HCEC 1CT (cell line): ENCODE results near the gene SASH3.

Experiments used
- DNase-seq: peaks from one replicate; pipeline ENCODE4 v3.0.0-alpha.2; 2017

The SASH3 gene

DNA sequence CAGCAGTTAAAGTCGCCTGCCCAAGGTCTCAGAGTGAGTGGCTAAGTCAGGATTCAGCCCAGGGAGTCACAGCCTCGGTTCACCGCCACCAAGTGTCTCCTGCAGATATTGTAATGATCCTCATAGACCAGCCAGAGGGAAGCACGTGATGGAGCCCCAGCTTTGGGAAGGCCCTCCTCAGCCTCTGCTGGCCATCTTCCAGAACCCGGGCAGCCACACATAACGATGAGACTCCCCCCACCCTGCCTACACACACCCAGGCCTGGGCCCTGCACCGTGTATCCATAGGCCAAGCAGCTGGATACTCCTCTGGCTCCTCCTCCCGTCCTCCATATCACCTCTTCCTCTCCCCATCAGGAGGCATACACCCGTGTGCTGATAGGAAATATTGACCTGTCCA is 19.6 kb upstream of the SASH3 start:
- no peak for DNase-seq

DNA sequence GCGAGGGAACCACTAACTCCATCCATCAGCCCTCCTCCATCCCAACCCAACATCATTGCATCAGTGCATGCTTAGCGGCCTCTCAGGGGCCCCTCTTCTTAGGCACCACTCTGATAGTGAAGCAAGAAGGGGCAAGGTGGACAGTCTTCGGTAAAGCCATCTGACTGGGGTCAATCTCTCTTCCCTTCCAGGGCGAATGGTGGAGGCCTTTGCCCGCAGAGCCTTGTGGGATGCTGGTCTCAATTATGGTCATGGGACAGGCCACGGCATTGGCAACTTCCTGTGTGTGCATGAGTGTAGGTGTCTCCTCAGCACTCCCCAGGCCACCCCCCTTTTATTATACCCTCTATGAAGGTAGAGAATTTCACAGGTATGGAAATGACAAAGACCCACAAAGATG is 18.8 kb upstream of the SASH3 start:
- no peak for DNase-seq

DNA sequence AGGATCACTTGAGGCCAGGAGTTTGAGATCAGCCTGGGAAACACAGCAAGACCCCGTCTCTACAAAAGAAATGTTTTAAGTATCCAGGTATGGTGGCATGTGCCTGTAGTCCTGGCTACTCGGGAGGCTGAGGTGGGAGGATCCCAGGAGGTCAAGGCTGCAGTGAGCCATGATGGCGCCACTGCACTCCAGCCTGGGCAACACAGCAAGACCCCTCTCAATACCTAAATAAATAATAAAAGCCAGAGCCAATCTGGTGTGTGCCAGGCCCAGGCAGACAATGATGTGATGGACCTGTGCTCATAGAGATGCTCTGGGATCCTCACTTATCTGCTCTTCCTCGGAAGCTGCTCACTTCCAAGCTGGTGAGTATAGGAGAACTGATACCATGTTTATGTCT is 18.2 kb upstream of the SASH3 start:
- no peak for DNase-seq

DNA sequence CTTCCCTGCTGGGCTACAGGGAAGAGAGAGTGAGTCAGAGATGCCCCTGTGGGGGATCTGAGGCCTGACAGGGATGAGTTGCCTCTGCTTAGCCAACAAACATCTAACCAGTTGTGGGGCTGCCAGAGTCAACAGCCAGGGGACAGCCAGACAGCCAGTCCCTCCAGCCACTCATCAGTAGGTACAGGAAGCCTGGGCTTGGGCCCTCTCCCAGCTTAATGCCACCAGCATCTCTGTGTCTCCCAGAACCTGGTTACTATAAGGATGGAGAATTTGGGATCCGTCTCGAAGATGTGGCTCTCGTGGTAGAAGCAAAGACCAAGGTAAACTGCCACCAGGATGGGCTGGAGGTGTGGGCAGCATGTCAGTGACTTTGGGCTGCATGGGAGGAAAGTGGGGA is 17.3 kb upstream of the SASH3 start:
- DNase-seq = no peak

DNA sequence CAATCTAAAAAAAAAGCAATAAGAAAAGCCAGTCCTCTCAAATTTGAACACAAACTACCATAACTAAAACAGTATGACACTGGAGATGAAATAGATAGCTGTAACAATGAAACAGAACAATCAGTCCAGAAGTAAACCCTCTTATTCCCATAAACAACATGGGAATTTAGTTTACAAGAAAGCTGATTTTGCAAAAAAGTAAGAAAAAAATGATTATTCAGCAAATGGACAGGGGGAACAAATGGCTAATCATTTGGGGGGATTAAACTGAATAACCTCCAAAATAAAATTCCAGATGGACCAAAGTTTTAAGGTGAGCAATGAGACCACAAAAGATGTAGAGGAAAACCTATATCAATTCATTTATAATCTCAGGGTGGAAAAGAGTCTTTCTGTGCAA is 16.1 kb upstream of the SASH3 start:
- no peak for DNase-seq

DNA sequence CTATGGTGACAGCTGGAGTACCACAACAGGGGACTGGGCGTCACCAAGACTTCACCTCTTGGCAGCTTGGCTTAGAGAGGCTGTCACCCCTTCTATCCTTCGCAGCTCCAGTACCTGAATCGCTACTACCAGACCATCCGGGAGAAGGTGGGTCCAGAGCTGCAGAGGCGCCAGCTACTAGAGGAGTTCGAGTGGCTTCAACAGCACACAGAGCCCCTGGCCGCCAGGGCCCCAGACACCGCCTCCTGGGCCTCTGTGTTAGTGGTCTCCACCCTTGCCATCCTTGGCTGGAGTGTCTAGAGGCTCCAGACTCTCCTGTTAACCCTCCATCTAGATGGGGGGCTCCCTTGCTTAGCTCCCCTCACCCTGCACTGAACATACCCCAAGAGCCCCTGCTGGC is 11.6 kb upstream of the SASH3 start:
- DNase-seq = no peak

DNA sequence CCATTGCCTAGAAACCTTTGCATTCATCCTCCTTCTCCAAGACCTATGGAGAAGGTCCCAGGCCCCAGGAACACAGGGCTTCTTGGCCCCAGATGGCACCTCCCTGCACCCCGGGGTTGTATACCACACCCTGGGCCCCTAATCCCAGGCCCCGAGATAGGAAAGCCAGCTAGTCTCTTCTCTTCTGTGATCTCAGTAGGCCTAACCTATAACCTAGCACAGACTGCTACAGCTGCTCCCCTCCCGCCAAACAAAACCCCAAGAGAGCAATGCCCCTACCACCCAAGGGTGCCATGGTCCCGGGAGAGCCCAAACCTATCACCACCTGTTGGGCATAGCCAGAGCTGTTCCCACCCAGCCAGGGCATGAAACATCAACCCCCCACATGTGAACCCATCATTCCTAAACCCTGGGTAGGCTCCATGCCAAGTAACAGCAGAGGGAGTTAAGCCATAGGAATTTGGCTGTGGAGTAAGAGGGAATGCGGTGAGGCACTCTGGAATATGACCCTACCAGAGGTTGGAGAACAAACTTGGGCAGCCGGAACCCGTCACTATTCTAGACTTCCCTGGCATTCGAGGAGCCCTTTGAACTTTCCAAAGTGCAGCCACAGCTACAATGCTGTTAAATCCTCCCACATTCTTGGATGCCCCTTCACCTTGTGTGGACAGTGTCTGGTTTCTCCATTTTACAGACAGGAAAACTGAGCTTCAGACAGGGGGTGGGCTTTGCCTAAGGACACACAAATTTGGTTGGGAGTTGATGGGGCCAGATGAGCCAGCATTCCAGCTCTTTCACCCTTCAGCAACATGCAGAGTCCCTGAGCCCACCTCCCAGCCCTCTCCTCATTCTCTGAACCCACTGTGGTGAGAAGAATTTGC is 10.9 kb upstream of the SASH3 start:
- DNase-seq = peak; percentile 5

DNA sequence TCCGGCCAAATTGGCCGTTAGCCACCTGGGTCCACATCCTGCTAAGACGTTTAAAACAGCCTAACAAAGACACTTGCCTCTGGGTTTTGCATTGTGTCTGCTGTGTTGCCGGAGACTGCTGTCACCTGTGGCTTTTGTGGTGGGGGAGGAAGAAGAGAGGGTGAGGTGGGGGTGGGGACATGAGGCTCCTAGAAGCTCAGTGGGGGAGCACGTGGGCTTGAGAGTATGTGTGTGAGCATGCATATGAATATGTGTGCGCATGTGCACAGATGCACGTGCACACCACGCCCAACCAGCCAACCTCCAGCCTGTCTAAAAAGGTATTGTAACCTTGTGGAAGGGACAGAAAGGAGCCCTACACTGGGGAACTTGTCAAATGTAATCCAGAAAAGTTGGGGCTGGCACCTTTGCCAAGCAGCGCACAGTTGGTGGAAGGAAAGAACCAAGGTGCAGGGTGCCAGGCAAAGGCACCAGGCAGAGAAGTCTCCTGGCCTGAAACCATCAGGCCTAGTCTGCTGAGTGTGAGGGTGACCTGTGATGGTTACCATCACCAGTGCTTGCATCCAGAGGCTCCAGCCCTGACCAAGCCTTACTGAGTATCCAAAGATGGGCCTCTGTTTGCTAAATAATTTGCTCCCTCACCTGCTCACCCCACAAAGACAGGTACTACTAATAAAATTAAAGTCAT is 10.1 kb upstream of the SASH3 start:
- DNase-seq = no peak

DNA sequence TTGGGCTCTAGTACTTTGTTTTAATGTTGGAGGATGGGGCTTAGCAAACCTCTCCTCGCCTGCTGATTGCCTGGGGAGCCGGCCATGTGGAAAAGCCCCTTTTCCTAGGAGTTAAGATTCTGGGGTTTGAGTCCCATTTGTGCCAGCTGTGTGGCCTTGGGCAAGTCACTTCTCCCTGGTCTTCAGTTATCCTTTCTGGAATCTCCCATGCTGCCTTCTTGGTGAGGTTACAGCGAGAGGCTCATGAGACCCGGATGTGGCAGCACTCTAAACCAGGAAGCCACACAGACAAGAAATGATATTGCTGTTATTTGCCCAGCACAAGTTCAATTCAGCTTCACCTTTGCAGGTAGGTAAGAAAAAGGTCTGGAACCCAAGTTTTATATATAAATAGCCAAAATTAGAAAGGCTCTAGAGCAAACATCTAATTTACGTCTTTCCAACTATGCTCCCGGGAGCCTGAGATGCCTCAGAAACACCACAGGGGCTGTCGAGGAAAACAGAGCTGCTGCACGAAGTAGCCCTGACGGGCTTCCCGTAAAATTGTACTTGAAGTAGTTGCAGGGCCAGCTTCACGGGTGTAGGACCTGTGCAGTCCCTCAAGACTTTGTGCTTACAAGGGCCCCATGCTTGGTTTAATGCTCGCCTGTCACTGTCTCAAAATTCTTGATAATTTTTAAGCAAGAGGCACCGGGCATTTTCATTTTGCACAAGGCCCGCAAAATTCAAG is 8.3 kb upstream of the SASH3 start:
- no peak for DNase-seq

DNA sequence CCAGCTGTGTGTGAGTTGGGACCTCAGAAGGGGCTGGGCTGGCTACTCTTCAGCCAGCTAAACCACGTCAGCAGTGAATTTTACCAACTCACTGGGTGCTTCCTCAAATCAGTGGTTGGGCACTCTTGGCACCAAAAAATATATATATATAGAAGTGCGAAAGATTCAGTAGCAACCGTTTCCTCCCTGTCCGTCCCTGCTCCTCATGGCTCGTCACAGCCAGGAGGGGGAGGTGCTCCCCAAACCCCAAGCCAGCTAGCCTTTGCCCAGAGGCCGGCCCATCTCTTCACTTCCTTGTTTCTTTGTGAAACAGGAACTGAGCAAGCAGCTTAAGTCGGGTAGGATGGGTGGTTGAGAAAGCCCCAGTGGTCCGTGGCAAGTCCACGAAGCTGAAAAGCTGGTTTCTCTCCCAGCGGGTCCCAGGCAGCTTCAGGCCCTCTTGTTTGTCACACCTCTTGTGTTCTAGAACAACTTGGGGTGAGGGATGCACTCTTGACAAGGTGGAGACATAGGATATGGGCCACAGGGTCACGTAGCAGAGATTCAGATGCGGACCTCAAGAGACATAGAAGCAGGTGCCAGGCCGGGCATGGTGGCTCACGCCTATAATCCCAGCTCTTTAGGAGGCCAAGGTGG is 6.8 kb upstream of the SASH3 start:
- no peak for DNase-seq

DNA sequence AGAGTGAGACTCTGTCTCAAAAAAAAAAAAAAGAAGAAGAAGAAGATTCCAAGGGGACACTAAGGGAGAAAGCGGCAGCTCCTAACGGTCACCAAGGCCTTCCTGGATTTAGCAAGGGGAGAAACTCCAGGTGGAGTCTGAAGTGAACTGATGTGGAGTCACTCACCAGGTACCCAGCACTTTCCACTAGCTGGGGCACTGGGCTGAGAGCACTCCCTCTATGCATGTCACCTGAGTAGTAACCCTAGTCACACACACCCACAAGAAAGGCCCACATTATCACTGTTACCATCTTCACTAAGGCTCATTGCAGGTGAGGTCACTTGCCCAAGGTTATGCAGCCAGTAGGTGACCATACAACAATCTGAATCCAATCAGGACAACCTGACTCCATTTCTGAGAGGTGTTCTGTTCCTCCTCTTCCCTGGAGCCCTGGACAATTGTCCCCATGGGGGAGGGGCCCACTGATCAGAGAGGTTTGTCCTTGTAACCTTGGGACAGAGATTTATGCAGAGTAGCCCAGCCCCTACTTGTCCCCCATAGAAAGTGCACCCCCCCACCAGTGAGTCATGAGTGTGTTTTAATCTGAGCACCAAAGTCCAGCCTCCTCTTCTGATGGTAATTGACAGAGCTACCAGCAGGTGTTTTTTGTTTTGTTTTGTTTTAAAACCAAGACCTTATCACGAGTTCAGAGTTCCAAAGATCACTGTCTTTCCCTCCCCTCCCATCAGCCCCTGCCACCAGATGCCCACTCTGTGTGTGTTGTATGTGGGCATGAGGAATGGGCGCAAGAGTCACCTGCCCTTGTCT is 5.9 kb upstream of the SASH3 start:
- no peak for DNase-seq

DNA sequence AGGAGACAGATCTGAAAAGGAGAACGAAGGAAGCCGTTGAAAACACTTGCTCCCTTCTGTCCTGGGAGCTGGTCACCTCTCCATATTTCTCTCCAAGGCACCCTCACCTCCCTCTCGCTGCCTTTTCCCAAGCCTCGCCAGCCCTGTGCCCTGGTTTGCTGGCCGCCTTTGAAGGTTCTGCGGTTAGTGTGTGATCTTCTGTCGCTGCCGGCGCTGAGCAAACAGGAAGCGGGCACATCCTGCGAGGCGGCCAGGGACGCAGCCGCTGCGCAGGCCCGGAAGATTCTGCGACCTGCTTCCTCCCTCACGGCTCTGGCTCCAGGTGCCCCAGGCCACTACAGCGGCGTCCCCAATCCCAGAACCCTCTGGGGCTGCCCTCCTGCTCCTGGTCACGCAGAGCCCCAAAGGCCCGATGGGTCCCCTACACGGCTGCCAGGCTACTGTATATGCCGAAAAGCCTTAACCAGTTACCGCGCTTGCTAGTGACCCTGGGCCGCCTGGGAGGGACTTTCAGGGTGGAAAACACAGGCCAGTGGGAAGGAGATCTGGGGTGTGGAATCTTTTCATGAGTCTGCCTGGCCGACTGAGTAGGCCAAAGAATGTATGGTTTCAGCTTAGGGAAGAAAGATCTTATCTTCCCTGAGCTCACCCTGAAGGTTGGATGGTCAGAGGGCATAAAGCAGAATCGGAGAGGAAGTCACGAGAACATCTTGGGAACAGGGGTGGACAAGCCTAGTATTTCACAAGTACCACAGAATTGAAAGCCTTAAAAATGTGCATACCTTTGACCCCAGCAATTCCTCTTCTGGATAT is 2.3 kb upstream of the SASH3 start:
- DNase-seq = no peak

DNA sequence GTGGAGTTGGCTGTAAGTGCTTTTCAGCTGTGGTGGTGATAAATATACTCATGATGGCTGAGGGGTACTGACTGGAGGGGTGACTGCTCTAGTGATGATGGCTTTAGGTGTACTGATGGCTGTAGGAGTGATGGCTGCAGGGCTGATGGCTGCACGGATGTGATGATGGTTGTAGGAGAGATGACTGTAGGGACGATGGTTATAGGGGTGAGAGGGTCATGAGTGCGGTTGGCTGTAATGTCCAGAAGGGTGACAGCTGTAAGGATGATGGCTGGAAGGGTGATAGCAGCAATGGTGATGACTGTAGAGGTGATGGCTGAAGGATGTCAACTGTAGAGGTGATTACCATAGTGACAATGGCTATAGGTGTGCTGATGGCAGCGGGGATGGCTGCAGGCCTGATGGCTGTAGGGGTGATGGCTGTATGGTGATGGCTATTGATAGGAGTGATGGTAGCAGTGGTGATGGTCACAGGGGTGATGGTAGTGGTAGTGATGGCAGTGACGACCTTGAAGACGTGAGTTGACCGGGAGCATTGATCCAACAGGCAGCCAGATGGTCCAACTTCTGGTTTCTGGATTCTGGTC is 570 bp upstream of the SASH3 start:
- DNase-seq = no peak

DNA sequence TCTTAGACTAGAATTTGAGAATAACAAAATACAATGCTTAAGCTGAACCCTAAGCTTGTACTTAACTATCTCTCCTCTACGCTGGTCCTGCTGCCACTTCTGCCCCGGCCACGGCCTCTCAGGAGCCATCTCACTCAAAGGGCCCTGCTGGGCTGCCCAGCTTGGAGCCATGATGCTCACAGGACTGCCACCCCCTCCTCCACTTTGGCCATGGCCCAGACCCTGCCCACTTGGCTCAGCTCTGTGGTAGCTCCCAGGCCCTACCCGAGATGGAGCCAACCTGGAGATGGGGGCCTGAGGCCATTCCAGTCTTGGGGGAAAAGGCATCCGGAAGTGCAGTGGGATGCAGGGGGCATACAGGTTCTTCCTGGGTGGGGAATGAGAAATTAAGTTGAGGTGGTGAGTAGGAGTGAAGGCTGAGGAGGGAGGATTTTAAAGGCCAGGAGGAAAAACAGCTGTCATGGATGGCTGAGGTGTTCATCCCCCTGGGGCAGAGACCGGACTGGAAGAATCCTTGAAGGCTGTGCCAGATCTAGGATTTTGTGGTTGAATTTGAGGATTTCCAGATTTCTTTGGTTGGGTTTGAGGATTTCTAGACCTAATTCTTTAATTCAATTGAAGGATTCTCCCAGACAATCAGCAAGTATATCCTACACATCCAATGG is 824 bp downstream of the SASH3 start:
- DNase-seq = no peak

DNA sequence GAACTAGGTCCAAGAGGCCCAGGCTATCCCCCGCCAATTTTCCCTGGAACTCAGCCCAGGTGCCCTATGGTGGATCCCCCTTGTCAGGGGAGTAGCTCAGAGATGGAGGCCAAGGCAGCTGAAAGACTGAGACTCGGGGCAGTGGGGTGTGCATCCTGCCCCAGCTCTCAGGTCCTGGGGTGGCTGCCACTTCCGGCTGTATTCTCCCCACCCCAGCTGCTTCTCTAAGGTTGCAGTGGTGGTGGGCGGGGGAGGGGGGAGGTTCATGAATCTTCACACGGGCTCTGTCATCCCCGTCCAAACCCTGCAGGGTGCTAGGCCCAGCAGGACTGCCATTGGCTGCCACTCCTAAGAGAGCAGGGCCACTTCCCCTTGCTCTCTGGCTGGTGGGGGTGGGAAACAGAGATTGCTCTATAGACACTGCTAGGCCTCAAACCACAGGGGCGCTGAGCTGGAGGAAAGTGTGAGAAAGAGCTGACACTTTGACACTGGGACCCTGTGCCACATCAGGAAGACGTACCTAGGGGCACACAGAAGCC is 1.5 kb downstream of the SASH3 start:
- no peak for DNase-seq

DNA sequence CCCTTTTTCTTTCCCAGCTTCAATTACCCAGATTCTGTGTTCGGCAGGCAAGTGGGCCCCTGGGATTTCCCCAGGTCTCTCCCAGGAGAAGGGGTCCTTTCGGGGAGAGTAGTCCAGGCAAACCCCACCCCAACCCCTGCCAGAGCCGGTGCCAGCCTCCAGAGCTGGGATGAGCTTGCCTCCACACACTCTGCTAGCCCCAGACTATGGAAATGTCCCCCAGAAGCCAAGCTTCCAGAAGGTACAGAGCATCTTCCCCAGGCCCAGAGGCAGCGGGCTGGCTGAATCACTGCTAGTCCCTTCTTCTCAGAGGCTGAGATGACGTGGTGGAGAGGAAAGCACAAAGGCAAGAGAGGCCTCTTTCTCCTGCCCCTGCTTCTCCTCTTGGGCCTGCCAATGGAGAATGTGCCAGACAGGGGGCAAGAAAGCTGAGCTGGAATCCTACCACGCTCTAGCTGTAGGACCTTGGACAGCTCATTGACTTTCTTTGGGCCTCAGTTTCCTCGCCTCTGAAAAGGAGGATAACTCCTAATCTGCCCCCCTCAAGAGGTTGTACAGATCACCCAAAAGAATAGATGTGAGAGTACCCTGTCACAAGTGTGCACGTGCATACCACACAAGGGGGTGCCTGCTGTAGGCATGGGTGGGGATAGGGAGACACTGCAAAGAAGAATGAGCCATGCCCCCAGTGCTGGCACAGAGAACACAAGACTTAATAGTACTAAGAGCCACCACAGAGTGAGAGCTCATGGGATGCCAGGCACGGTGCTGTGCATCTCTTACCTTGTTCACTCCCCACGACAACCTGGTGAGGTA is 2.1 kb downstream of the SASH3 start:
- no peak for DNase-seq

DNA sequence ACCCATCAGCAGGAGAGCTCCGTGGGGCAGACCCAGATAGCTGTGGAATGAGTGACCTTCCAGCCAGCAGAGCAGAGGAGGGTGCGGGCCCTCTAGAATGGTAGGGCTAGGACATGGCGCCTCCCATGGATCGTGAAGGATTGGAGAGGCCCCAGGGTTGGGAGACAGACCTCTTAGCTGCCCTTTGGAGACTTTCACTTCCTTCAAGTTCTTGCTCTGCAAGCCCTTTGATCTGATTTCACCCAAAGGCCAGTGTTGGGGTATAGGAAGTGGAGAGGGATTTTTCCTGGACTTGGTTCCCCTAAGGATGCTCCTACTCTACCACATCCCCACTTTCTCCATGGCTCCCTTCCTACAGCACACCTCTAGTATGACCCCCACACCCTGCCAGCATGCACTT is 3.0 kb downstream of the SASH3 start:
- DNase-seq = no peak

DNA sequence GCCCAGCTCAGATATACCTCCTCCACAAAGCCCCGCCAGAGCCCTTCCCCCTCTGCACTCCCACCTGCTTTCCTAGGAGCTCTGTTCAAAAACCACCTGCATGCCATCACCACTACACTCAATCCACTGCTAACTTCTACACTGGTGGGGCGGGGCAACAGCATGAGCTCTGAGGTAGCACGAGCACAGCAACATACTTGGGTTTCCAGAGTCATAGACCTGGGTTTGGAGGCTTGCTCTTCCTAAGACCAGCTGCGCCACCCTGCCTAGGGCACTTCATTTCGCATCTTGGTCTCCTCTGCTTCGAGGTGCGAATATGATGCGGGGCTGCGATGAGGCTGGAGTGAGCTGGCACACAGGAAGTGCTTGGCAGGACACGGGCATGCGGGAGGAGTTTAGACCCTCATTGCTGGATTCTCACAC is 3.6 kb downstream of the SASH3 start:
- DNase-seq = no peak

DNA sequence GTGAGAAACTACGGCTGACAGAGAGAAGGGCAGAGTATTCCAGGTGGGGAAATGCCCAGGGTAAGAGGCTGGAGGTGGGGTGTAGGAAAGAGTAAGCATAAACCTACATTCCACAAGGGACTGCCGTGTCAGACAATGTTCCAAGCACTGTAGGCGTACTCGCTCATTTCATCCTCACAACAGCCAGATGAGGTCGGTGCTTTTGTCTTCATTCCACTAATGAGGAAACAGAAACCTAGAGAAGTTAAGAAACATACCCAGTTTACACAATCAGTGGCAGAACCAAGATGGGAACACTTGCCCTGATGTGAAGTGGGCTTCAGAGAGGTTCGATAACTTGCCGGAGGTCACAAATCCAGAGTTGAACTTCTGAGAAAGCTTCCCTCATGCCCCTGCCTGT is 4.6 kb downstream of the SASH3 start:
- no peak for DNase-seq
